Kasumi-1 (cell line): ENCODE data around the gene HOXC13.

Experiments used
- DNase-seq, 2 experiments: peaks; one replicate each; lab custom pipeline; 2025; lab: John Stamatoyannopoulos, UW

Gene HOXC13

DNA sequence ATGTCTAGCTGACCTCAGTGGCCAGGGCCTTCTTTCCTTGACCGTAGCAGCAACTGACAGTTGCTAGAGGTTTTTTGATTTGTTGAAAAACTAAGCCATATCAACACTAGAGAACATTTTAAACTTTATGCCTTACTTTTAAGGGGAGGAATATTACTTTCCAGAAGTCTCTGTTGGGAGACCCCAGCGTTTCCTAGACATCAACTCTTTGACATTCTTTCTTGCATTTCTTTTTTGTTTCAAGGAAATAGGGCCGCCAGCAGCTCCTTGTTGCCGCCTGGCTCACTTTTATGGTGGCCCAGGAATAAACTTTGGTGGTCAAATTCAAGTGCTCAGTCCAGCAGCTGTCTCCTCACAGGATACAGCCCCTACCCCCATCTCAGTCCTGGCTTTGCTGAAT is 31.8 kb downstream of the HOXC13 start:
- DNase-seq = no peak

GRCh38 chr12:53971129-53971528 is 32.5 kb downstream of the HOXC13 start:
- DNase-seq = no peak

GRCh38 chr12:53971686-53972085 is 33.1 kb downstream of the HOXC13 start:
- no peak for DNase-seq

DNA sequence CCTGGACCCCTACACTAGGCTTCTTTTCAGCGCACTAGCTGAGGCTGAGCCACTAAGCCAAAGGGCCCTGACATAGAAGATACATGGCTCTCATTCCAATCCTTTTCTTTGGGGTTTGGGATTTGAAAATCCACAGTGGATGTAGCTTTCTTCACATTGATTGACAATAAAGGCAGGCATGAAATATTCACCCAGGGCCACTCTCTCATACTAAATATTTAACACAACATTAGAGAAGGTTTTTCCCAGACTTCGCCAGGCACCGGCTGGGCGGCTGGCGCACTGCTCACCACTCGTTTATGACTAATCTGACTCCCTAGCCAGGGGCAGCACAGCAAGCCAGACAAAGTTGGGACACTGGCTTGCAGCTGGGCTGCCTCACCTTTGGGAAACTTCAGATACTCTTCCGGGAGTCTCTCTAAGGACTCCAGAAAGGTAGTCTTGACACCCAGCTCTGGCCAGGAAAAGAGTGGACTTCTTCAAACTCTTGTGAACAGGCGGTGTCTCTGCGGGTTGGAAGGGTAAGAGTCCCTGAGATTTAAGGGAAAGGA is 33.6 kb downstream of the HOXC13 start:
- no peak for DNase-seq

- no peak for DNase-seq
Measured at GRCh38 chr12:53972722-53973235, 34.1 kb downstream of the HOXC13 start, which contains the start of gene HOXC11. HOXC11 (plus strand) TSS chr12:53973126; CDS start chr12:53973242, 116 bp downstream.

GRCh38 chr12:53973236-53974042 is 34.8 kb downstream of the HOXC13 start:
- DNase-seq = no peak

- no peak for DNase-seq
Measured at GRCh38 chr12:53974084-53975063, 35.7 kb downstream of the HOXC13 start, which contains the start of gene HOTAIR. HOTAIR (minus strand) TSS chr12:53974954.

DNA sequence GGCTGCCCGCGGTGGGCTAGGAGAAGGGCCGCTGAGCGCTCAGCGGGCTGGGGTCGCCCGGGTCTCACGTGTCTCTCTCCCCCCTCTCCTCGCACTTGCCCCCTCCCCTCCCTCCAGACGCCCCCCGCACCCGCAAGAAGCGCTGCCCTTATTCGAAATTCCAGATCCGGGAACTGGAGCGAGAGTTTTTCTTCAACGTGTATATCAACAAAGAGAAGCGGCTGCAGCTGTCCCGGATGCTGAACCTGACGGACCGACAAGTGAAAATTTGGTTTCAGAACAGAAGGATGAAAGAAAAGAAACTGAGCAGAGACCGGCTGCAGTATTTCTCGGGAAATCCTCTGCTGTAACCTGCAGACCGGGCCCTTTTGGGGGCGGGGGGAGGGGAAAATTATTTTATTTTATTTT is 36.4 kb downstream of the HOXC13 start:
- DNase-seq = no peak

DNA sequence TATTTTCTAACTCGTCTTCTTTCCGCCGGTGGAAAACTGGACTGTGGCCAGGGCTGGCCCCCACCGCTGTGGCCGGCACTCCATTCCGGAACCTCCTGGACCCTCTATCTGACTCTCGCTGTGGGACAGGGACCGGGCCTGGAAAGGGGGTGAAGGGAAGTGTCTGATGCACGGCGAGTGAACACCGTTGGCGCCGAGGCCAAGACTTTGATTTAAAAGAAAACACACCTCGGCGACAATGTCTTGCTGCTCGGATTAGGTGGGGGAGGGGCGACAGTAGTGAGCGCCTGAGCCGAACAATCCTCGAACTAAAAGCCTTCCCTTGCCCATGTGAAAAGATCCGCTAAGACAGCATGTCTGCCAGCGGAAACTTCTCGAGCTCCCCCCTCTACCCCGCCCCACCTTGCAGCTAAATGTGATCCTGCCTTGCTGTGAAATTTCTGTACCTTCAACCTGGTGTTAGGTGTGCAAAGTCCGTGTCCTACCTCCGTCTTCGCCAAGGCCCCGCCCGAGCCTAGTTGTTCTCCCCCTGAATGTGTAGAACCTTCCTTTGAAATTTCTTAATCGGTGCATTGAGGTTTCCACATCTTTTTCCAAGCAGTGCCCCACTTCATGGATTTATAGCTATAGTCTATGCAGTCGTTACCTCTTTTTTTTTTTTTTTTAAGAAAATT is 37.0 kb downstream of the HOXC13 start:
- DNase-seq = no peak

DNA sequence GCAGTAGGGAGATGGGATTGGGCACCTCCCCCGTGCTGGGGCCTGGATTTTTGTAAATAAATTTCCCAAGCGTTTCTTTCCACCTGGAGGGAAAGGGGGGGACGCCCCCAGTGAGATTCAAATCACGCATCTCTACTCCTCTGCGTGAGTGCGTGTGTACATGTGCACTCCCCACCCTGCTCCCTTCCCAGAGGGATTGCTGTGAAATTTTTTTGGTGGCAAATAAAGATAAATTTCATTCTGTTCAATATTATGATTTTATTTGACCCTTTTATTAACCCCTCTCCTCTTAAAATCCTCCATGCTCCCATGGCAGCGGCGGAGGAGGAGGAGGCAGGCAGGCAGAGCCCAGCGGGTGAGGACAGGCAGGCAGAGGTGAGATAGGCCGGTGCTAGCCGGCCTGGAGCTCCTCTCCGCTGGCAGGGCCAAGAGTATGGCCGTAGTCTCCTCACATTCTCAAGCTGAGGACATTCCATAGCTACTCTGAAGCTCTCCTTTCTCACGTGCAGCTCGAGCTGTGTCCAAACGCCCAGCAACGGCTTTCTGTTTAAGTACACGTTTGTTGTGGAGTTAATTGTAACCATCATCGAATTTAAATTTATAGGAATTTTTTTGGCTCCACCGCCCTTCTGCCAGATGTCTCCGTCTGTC is 37.7 kb downstream of the HOXC13 start:
- no peak for DNase-seq

DNA sequence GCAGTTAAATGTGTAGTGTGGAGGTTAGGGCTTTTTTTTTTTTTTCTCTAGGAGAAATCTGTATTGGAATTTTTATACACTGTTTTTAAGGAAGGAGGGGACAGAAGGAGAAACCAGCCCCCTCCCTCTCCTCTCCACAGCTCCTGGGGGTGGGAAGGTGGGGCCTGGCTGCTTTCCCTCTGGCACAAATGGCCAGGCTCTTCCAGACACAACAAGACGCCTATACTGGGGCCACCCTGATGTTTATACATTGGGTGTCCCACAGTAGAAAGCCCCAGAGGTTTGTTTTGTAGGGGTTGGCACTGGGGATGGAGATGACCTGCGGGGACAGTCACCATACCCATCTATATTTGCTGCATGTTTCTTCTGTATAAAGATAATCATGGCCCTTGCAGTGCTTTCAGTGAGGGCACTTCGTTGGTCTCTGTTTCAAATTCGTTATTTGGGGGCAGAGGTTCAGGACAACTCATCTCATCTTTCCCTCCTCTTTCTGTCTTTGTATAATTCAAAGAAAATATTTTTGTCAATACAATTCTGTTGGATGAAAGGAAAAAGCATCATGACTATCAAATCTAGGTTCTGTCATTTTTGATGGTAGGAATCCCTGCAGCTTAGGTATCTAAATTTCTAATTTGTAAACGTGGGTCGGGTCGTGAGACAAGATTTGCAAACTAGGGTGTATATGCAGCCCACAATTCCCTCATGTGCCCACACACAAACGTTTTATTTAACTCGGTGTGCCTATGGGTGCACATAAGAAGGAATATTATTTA is 38.4 kb downstream of the HOXC13 start:
- no peak for DNase-seq

DNA sequence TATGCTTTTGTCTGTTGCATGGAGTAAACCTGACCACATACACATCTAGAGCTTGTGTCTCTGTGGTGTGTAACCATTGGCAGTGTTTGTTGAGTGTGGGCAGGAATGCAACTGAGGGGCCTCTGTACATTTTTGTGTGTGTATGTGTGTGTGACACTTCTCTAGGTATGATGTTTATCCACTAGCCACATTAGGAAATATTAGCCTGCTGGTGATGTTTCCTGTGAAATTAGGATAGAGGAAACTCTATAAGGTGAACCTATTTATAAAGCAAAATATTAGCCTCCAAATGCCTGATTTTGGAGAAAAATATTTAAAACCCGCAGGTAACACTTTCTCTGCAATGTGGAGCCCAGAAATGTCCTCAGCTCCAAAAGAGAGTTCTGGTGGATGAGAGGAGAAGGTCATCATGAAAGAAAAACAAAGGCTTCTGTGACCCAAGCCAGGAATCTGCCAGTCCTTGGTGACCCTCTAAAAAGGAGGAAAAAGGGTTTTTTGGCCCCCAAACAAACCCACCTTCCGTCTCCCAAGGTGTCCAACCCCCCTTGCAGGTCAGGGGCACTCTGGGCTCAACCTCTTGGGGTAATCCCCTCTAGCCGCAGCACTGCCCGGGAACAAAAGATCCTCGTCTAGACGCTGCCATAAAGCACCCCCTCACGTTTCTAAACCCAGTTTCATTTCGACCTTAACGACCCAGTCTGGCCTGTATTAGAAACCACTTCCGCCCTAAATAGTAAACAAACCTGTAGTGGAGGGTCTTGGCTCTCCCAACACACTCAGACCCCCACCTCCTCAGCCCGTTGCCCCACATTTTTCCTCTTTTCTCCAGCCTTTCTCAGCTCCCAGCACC is 39.2 kb downstream of the HOXC13 start:
- DNase-seq = no peak

- DNase-seq = no peak
Measured at GRCh38 chr12:53978477-53979356, 40.1 kb downstream of the HOXC13 start.

DNA sequence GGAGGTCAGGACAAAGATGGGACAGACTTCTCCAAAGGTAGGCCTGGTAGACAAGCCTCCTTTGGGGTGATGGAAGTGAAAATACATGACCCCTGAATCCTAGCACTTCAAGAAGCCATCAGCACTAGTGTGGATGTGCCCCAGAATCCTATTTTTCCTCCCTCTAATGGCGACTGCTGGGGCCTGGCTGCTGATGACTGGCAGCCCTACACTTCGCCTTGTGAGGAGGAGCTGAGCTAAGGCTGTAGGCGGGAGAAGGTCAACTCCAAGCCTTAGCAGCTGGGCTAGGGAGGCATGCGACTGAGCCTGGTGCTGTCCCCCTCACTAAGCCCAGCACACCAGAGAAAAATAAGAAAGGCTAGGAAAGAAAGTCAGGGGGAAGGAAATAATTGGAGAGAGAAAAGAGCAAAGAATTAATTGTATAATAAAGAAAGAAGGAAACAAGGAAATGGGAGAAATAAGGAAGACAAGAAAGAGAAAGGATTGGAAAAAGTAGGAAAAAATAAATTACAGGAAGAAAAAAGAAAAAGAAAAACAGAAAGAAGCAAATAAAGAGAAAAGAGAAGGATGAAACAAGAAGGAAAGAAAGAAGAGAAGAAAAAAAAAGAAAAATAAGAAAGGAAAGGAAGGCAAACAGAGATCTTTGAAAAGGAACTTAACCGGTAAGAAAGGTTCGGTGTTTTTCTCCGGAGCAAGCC is 41.6 kb downstream of the HOXC13 start:
- no peak for DNase-seq

DNA sequence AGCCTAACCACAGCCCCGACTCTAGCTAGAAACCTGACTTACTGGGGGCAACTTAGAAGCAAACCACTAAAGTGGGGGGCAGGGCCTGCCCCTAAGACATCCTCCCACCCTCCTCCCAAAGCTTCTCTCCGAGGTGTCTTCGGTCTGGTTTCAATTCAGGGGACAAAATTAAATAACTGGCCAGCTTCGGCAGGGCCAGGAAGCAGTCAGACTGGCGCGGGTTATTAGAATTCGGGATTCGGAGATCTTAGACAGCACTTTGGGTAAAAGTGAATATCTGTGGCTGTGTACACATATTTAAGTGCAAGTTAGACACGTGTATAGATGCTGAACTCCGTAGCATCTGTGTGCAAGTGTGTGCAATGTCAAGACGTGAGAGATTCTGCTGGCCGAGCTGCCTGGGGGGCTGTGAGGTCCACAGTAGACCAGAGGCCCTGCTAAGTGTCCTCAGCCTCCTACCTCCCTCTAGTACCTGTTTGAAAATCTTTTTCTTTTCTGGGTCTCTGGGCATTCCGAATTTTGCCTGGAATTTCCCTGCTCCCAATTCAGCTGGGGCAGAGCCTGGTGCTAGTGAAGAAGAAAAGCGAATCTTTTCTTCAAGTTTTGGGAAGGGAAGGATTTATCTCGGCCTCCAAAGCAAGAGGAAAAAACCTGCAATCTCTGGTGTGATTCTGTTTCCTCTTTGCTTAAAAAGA is 42.3 kb downstream of the HOXC13 start:
- no peak for DNase-seq

DNA sequence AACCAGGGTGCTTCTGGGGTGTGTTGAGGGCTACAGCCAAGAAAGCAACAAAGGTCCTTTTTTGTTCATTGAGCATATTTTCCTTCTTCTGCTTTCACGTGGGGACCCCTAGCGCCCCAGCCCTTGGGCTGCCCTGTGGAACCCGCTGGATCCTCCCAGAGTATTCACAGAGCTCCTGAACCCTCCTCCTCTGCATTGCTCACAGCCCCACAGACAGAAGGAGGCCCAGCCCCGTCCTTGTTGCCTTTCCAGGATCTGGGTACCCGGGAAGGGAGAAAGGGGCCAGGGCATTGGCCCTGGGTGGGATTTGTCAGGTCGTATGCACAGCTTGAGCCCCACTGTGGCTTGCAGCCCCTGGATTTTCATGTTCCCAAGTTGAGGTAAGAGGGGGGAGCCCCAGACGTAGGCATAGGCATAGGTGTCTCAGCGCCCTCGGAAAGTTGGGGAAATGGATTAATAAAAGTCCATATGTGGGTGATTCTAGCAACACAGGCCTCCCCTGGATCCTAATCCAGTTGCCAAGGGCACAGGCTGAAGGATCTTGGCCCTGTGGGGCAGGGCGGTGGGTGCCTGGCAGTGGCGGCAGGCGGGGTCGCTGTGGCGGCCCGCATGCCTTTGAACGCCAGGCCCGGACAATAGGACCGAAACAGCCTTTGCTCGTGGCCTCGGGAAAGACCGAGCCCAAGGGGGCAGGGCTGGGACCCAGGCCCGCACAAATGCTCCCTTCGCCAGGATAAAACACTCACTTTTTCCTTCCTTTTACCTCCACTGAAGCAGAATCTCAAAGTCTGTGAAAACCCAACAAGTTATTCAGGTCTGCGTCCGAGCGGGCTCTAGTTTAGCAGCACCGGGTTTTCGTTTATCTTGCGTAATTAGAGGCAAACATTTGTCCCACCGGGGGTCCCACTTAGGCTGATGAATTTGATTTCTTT is 43.3 kb downstream of the HOXC13 start:
- DNase-seq = no peak
